KOPT-K1 (cell line): Measurements from ENCODE around the gene CHST6.
"Not testable (repeated sequence)": the region's sequence is repeated elsewhere in the genome, so short reads cannot be mapped to it uniquely, and the experiment has no call there.

Experiments
- H3K27ac ChIP-seq: fragments of 200-600 bp; sonication (generic); 2 replicates; pipeline ENCODE4 v1.5.1; 2016; ENCODE audit warnings: antibody characterized with exemption, mild to moderate bottlenecking, low read depth, low read length; ENCODE audit not compliant: poor library complexity, severe bottlenecking
- H3K36me3 ChIP-seq: fragments of 200-600 bp; sonication (generic); 2 replicates; pipeline ENCODE4 v1.5.1; 2017; ENCODE audit warnings: antibody characterized with exemption, mild to moderate bottlenecking, low read length, moderate library complexity; ENCODE audit not compliant: insufficient read depth
- H3K9me3 ChIP-seq: fragments of 200-600 bp; sonication (generic); 2 replicates; pipeline ENCODE4 v1.5.1; 2017; ENCODE audit warnings: antibody characterized with exemption, low read length, mild to moderate bottlenecking; ENCODE audit not compliant: insufficient read depth, poor library complexity, severe bottlenecking

CHST6 gene

DNA sequence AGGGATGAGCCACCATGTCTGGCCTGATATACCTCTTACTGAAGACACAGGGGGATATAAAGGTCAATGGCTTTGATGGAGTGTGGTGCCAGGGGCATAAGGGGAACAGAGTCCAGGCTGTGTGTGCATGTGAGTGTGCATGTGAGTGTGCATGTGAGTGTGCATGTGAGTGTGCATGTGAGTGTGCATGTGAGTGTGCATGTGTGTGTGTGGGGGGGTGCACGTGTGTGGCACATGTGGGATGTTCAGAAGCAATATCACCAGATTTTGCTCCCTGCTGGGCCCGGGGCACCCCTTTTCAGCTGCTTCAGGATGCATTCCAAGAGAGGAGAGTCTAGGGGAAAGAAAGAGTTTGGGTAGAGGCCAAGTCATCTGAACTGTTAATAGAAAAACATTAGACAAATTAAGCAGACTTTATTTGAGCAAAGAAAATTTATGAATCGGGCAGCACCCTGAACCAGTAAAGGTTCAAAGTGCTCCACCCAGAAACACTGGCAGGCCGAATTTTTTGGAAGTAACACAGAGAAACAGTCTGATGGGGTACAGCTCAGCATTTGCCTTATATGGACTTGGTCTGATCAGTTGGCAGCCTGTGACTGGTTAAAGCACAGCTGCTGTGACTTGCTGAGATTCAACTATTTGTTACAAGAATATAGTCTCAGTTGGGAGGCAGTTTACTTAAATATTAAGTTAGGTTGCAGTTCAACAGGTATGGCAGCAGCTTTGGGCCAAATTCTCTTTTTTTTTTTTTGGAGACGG, 31.0 kb upstream of the CHST6 start:
- H3K27ac ChIP-seq, result no peak overlapping the region
- H3K36me3 ChIP-seq, result no peaks in the 10 kb centered on the region
- H3K9me3 ChIP-seq, result no peaks in the 10 kb centered on the region

DNA sequence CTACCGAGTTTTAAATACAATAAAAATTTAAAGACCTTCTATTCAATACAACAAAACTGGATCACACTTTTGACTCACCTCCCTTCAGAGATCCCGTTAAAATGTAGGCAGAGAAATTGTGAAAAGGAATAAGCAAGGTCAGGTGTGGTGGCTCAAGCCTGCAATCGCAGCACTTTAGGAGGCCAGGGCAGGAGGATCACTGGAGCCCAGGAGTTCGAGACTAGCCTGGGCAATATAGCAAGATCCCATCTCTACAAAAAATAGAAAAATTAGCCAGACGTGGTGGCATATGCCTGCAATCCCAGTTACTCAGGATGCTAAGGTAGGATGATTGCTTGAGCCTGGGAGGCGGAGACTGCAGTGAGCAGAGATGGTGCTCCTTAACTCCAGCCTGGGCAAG, 23.9 kb upstream of the CHST6 start:
- Histone ChIP-seq H3K27ac (no peak overlapping the region), H3K9me3 (no peaks in the 10 kb centered on the region), H3K36me3 (no peaks in the 10 kb centered on the region)

DNA sequence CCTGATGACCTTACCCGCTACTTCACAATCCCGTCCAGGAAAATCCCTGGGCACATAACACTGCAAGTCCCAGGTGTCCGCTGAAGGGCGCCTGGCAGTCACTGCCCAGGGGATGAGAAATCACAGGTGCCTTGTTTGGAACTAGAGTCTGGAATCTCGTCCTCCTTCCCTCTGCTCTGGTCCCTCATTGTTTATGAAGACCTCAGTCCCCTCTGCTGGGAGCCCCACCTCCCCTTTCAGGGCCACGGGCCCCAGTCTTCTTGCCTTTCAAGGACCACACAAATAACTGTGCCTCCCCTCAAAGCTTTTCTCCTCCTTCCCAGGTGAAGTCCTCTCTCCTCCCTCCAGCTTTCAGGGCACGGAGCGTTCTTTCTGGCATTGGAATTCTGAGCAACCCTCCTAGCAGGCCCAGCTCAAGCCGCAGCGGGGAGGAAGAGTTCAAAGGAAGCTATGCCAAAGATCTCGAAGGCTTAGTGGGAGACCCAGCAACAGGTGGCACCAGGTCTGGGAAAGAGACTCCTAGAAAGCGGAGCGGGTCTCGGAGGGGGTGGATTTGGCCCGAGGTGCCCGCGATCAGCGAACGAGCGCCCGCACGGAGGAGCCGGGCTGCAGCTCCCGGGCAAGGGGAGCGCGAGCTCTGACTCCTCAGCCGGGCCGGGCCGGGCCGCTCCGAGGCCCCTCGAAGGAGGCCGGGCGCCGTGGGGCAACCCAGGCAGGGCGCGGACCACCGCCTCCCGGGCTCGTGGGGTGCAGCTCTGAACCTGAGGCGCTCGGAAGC, 21.1 kb upstream of the CHST6 start:
- H3K27ac ChIP-seq, H3K9me3 ChIP-seq: not testable (repeated sequence)

DNA sequence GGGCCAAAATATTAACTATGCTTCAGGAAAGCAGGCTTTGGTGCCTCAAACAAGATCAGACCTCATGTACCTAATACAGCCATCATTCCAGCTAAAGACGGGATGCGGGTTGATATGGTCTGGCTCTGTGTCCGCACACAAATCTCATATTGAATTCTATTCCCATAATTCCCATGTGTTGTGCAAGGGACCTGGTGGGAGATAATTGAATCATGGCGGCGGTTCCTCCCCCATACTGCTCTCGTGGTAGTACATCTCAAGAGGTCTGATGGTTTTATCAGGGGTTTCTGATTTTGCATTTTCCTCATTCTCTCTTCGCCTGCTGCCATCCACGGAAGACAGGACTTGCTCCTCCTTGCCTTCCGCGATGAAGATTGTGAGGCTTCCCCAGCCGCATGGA, 19.1 kb upstream of the CHST6 start:
- Histone ChIP-seq H3K27ac (no peak overlapping the region), H3K9me3 (no peaks in the 10 kb centered on the region)

More for the DNA sequence above, 21.1 kb upstream of the CHST6 start:
- H3K36me3 ChIP-seq, result not testable (repeated sequence)

DNA sequence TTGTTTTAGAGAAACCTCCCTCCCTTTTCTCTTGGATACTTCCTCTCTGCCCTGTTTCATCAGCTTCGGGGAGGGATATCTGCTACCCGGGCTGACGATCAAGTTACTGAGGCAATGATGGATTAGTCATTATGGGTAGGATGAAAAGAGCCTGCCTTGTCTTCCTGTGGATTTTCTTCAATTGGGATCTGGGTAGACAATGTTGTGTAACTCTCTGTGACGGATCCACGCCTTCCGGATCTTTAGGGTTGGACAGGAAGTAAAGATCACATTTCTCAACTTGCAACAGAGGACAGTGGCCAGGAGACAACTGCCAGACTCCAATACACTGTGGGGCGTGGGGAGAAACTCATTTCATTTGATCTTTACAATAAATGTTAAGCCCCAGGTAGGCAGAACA, 11.3 kb upstream of the CHST6 start:
- H3K27ac ChIP-seq, result no peak overlapping the region
- no peaks in the 10 kb centered on the region for H3K9me3 ChIP-seq
- H3K36me3 ChIP-seq, result no peaks in the 10 kb centered on the region

More for the DNA sequence above, 19.1 kb upstream of the CHST6 start:
- H3K36me3 ChIP-seq, result no peaks in the 10 kb centered on the region

DNA sequence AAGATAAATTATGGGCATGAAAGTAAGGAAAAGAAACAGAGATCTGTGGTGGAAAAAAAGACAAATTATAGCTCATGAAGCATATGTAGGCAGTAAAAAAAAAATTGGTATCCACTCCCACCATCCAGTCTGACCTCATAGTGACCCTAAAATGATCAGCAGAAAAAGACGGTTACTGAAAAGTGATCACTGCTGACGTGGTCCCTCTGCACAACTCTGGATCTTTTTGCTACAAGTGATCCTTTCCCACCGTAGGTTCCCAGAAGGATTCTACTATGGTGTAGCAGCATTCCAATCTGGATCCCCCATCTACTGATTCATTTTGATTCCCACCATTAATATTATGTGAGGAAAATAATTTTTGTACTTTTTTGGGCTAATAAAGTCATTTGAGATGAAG, 10.9 kb upstream of the CHST6 start:
- no peaks in the 10 kb centered on the region for H3K36me3 ChIP-seq
- no peaks in the 10 kb centered on the region for H3K9me3 ChIP-seq
- no peak overlapping the region for H3K27ac ChIP-seq

DNA sequence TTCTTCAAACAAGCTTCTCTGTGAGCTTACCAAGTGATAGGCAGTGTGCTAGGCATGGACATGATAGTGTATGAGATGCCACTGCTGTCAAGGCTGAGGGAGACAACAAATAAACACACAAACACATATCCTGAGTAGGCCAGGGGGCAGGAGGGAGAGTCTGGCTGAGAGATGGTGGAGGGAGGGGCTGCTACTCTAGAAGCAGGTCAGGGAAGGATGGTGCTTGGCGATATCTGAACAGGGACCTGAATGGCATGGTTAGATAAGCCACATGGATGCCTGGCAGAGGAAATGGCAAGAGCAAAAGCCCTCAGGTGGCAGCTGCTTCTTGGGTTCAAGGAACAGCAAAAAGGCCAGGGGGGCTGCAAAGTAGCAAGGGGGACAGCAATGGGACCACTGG, 8.6 kb upstream of the CHST6 start:
- H3K9me3 ChIP-seq, result no peaks in the 10 kb centered on the region
- no peak overlapping the region for H3K27ac ChIP-seq

DNA sequence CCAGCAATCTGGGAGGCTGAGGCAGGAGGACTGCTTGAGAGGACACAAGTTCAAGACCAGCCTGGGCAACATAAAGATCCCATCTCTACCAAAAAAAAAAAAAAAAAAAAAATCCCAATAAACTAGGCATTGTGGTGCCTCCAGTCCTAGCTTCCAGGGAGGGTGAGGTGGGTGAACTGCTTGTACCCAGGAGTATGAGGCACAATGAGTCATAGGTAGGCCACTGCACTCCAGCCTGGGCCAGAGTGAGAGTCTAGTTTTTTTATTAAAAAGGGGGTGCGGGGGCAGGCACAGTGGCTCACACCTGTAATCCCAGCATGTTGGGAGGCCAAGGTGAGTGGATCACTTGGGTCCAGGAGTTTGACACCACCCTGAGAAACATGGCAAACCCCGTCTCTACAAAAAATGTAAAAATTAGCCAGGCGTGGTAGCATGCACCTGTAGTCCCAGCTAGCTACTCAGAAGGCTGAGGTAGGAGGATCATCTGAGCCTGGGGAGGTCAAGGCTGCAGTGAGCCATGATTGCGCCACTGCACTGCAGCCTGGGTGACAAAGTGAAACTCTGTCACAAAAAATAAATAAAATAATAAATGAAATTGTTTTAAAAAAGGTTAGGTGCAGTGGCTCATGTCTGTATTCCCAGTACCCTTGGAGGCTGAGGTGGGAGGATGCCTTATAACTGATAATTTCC, 7.8 kb upstream of the CHST6 start:
- Histone ChIP-seq H3K9me3 (no peaks in the 10 kb centered on the region), H3K36me3 (no peaks in the 10 kb centered on the region), H3K27ac (no peak overlapping the region)

More for the DNA sequence above, 8.6 kb upstream of the CHST6 start:
- no peaks in the 10 kb centered on the region for H3K36me3 ChIP-seq

DNA sequence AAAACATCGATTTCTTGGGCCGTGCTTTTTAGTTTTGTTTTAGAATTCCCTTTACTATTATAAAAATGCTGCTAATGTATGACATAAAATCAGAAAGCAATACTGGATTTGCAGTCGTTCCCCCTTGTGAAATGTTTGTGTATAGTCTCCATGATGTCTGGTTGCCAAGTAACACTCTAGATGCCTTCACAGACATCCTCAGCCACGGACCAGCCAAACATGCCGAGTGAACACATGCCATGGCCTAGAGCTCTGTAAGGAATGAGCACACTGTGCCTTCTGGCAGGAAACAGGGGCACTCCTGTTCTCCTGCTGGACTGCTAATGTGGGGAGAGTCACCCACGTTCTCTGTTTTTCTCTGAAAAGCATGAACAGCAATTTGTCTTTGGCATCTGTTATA, 6.6 kb upstream of the CHST6 start:
- not testable (repeated sequence) for H3K9me3 ChIP-seq, H3K36me3 ChIP-seq, H3K27ac ChIP-seq

DNA sequence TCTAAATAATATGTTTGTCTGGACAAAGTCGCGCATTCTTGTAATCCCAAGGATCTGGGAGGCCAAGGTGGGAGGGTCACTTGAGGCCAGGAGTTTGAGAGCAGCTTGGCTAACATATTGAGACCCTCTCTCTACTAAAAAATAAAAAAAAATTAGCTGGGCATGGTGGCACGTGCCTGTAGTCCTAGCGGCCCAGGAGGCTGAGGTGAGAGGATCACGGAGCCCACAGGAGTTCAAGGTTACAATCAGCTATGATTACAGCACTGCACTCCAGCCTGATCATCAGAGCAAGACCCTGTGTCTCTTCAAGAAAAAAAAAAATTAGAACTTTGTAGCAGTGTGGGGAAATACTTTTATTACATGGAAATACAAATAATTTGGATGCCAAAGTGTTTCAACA, 6.1 kb upstream of the CHST6 start:
- no peak overlapping the region for H3K27ac ChIP-seq
- H3K9me3 ChIP-seq, result no peaks in the 10 kb centered on the region

DNA sequence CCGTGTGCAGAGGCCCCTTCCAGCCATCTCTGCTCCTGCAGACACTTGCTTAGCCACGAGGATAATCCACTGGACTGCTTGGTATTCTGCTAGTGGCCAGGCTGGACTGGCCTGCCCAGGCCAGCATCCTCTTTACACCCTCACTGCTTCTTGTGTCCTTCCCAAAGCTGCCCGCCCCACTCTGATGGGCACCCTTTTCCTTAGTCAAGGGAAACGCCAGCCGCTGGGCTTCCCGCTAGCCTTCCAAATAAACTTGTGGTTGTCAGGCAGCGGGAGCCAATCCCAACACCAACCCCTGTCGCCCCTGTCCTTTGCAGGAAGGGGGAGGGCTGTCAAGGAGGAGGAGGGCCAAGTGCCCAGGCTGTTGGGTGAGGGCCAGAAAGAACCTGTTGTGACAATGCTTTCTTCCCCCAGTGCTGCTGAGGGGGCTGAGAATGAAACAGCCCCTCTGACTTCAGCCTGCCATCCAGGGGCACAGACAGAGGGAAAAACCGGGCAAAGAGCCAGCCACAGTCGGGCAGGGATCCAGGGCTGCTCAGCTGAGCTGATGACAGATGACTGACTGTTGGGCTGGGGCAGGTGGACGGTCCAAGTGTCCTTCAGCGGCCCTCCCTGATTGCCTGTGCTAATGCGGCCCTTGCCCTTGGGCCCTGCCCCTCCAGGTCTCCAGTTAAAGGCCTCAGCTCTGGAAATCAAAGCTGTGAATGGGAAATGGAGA, 3.5 kb upstream of the CHST6 start:
- H3K36me3 ChIP-seq, H3K27ac ChIP-seq, H3K9me3 ChIP-seq: not testable (repeated sequence)

More for the DNA sequence above, 6.1 kb upstream of the CHST6 start:
- H3K36me3 ChIP-seq, result no peaks in the 10 kb centered on the region

DNA sequence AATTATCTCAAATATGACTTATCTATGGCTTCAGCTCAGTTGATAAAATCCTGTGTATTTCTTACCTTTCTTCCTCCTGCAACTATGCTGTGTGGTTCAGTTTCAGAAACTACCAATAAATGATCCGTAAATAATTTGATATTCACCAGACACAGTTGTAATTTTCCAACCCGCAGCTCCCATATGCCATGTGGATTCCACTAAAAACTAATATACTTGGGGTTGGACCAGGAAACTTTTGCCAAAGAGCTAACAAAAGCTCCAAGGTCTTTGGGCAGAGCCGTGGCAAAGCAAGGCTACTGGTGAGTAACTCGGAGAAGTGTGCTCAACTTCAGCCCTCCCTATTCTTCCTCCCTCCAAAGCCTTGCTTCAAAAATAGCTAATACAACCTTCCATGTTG, 2.3 kb upstream of the CHST6 start:
- H3K9me3 ChIP-seq, result no peaks in the 10 kb centered on the region
- no peaks in the 10 kb centered on the region for H3K36me3 ChIP-seq
- no peak overlapping the region for H3K27ac ChIP-seq

DNA sequence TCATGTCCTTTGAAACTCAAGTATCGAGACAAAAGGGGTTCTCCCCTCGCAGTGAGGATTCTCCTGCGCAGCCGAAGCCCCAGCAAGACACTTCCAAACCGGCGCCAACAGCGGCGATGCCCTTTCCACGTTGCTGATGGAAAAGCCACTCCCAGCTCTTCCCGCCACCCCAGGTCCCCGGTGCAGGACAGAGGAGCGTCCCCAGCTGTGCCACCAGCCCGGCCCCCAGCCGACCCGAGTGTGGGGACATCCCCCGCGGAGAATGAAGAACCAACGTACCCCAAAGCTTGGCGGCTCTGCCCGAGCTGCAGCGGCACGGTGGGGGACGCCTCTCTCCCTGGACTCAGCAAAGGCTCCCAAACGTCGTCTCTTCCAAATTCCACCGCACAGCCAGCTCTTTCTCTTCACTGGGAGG, 573 bp downstream of the CHST6 start:
- no peaks in the 10 kb centered on the region for H3K9me3 ChIP-seq
- H3K27ac ChIP-seq, result no peak overlapping the region
- H3K36me3 ChIP-seq, result no peaks in the 10 kb centered on the region

DNA sequence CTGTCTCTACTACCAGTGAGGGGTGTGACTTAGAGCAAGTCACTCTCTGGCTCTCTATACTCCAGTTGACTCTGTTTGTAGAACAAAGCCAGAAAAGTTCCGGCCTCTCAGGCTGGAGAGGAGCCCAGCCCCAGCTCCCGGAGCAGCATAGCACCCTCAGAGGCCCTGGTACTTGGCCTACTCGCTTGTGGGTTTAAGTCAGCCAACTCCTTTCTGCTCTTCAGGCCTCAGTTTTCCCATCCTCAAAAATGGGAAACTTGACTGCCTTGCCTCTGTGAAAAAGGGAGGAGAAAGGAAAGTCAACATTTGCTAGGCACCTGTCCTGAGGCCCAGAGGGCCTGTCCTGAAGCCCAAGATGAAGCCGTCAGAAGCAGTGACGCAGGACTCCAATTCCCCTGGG, 1.1 kb downstream of the CHST6 start:
- H3K9me3 ChIP-seq, result no peaks in the 10 kb centered on the region
- no peak overlapping the region for H3K27ac ChIP-seq
- H3K36me3 ChIP-seq, result no peaks in the 10 kb centered on the region

DNA sequence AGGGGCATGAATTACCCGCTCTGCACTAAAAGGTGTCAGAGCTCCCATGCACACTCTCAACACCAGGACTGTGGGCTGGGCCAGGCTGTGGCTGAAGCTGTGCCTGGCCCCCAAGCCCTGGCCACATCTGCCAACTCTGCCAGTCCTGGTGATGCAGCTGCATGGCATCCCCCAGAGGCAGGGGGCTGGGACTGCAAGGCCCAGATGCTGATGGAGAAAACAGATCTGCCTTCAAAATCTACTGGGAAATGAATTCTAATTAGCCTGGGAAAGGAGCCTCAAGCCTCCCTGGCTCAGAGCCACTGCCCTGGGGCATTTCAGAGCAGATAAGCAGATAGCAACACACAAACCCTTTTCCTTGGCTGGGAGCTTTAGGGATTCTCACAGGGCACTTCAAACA, 3.4 kb downstream of the CHST6 start:
- Histone ChIP-seq H3K36me3 (no peaks in the 10 kb centered on the region), H3K9me3 (no peaks in the 10 kb centered on the region), H3K27ac (no peak overlapping the region)
